ENCODE measurements around the gene NLRP9.

Gene NLRP9

GRCh38 chr19:55673465-55673864, 64.7 kb downstream of the NLRP9 start:
- no peak for DNase-seq (ENCODE audit: low spot score)

GRCh38 chr19:55672418-55672817, 65.8 kb downstream of the NLRP9 start:
- DNase-seq (ENCODE audit: low spot score) = no peak

- DNase-seq (ENCODE audit: low spot score) = no peak
Observed at GRCh38 chr19:55671054-55671378, 67.2 kb downstream of the NLRP9 start.

GRCh38 chr19:55670280-55671053, 67.7 kb downstream of the NLRP9 start:
- DNase-seq (ENCODE audit: low spot score) = no peak

- no peak for DNase-seq (ENCODE audit: low spot score)
Observed at GRCh38 chr19:55669418-55670279, 68.6 kb downstream of the NLRP9 start.

- no peak for DNase-seq (ENCODE audit: low spot score)
Observed at GRCh38 chr19:55668603-55669348, 69.4 kb downstream of the NLRP9 start.

- no peak for DNase-seq (ENCODE audit: low spot score)
Observed at GRCh38 chr19:55667958-55668357, 70.2 kb downstream of the NLRP9 start.

- no peak for DNase-seq (ENCODE audit: low spot score)
Observed at GRCh38 chr19:55667511-55667910, 70.7 kb downstream of the NLRP9 start.

GRCh38 chr19:55667006-55667381, 71.2 kb downstream of the NLRP9 start:
- DNase-seq (ENCODE audit: low spot score) = no peak

GRCh38 chr19:55666343-55667005, 71.7 kb downstream of the NLRP9 start:
- DNase-seq (ENCODE audit: low spot score) = no peak

- DNase-seq (ENCODE audit: low spot score) = no peak
Observed at GRCh38 chr19:55663846-55664536, 74.2 kb downstream of the NLRP9 start.

- DNase-seq (ENCODE audit: low spot score) = no peak
Observed at GRCh38 chr19:55661826-55662225, 76.4 kb downstream of the NLRP9 start.

- no peak for DNase-seq (ENCODE audit: low spot score)
Observed at GRCh38 chr19:55660991-55661390, 77.2 kb downstream of the NLRP9 start.

GRCh38 chr19:55660404-55660803, 77.8 kb downstream of the NLRP9 start:
- DNase-seq (ENCODE audit: low spot score) = no peak

GRCh38 chr19:55659822-55660221, 78.4 kb downstream of the NLRP9 start:
- no peak for DNase-seq (ENCODE audit: low spot score)

GRCh38 chr19:55658846-55659459, 79.2 kb downstream of the NLRP9 start:
- no peak for DNase-seq (ENCODE audit: low spot score)

All from AG20443 (cell line).